HG02642 (cell line): ENCODE results near the gene SSX3.
"Not testable (repeated sequence)": the region's sequence is repeated elsewhere in the genome, so short reads cannot be mapped to it uniquely, and the experiment has no call there.

Experiments
- ATAC-seq: cut with Tn5 transposase; IDR thresholded peaks from one replicate; pipeline ENCODE4 v1.9.1; 2021; ENCODE audit warnings: mild to moderate bottlenecking; ENCODE audit not compliant: unreplicated experiment, poor library complexity

Gene SSX3, protein sequence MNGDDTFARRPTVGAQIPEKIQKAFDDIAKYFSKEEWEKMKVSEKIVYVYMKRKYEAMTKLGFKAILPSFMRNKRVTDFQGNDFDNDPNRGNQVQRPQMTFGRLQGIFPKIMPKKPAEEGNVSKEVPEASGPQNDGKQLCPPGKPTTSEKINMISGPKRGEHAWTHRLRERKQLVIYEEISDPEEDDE

GRCh38 chrX:48356315-48357094, at the start of gene SSX3:
Gene SSX3 (minus strand): TSS chrX:48356703. CDS start chrX:48355249, 1,454 bp downstream.
- not testable (repeated sequence) for ATAC-seq

DNA sequence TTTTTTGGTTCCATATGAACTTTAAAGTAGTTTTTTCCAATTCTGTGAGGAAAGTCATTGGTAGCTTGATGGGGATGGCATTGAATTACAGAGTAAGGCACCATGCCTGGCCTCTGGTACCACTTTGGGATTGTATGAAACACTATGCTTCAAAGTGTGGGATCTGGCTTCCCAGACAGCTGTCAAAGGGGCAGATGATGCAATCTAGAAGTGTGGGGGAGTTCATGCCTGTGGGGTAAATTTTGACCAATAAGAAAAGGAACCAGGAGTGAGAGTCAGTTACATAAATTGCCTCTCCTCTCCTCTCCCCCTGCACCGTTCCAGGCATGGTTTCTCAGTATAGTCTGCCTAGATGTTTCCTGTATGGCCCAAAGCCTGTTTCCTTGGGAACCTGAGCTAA, 41.3 kb upstream of the SSX3 start:
- ATAC-seq, result not testable (repeated sequence)

DNA sequence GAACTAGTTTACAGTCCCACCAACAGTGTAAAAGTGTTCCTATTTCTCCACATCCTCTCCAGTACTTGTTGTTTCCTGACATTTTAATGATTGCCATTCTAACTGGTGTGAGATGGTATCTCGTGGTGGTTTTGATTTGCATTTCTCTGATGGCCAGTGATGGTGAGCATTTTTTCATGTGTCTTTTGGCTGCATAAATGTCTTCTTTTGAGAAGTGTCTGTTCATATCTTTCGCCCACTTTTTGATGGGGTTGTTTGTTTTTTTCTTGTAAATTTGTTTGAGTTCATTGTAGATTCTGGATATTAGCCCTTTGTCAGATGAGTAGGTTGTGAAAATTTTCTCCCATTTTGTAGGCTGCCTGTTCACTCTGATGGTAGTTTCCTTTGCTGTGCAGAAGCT, 40.4 kb upstream of the SSX3 start:
- not testable (repeated sequence) for ATAC-seq

DNA sequence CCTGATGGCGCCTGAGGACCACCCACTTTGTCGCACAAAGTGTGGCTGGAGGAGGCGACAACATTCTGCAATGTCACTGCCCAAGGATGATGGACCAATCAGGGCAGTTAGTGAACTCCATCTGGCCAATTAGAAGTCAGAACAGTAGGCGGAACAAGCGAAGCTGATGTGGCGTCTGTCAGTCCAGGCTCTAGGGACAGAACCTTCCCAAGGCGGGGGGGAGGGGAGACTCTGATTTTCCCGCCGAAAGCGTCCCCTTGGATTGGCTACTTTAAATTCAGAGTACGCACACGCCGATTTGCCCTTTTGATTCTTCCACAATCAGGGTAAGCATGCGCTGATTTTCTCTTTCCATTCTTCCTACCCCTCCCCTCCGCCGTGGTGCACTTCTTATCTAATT, 26.7 kb upstream of the SSX3 start, which contains the start of gene SSX4:
Gene SSX4, plus strand, starts transcription at position 301 of the 400 bp plus-strand sequence. CDS start 515 bp downstream, outside the sequence.
- not testable (repeated sequence) for ATAC-seq

DNA sequence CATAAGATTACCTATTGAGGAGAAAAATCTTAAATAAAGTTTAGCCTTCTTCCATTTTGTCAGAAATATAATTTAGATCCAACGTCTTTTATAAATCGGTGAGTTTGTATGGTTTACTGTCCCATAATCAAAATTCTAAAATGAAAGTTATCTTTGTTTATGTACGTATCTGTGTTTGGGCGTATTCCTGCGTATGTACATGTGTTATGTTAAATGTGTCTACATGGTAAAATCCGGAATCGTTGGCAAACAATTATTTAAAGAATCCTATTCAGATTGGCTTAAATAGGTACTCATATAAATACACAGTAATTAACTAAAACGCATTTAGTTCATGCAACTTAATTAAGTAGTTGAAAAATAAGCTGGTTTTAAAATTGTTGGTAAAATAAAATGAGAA, 13.9 kb upstream of the SSX3 start:
- ATAC-seq, result not testable (repeated sequence)

DNA sequence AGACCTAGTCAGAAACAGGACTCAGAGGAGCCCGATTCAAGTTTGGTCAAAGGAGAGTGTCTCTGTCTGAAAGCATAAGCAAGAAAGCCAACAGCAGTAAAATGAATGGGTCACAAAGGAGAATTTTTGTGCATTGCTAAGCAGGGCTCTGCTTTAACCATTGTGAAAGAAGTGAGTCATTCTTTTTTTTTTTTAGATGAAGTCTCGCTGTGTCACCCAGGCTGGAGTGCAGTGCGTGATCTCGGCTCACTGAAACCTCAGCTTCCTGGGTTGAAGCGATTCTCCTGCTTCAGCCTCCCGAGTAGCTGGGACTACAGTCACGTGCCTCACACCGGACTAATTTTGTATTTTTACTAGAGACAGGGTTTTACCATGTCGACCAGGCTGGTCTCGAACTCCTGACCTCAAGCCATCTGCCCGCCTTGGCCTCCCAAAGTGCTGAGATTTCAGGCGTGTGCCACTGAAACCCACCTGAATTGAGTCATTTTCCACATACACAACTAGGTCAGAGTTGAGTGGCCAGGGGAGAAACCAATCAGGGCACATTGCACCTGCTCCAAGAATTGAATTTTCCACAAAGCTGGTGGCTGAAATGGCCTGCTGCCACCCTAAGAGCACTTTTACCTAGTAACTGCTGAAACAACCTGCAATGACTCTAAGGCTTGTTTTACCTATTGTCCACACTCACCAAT, 11.4 kb upstream of the SSX3 start:
- ATAC-seq, result not testable (repeated sequence)

DNA sequence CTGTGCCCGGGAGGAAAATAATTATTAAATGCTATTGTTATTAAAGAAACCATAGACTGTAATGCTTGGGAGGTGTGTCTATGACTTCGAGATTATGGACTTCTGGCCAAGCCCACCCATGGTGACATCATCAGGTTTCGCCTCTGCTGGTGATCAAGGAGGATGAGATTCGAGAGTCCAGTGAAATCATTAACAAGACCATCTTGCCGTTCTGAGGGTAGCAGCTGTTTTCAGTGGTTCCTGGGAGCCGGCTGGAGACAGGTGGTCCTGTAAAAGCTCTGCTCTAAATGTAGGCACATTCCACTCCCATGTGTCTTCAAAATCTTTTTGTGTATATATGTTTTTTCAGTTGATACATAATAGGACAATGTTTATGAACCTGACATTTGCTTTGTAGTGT, 2.8 kb upstream of the SSX3 start:
- not testable (repeated sequence) for ATAC-seq

DNA sequence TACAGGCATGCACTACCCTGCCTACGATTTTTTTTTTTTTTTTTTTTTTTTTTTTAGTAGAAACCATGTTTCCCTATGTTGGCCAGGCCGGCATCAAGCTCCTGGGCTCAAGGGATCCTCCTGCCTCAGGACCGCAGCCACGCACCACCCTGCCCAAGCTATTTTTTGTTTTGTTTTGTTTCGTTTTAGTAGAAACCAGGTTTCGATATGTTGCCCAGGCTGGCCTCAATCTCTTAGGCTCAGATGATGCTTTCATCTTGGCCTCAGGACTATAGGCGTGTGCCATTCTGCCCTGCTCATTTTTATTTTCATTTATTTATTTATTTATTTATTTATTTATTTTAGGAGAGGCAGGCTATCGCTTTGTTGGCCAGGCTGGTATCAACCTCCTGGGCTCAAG, 1.2 kb upstream of the SSX3 start:
- no peak for ATAC-seq

GRCh38 chrX:48346059-48346458, 10.4 kb downstream of the SSX3 start:
- not testable (repeated sequence) for ATAC-seq

DNA sequence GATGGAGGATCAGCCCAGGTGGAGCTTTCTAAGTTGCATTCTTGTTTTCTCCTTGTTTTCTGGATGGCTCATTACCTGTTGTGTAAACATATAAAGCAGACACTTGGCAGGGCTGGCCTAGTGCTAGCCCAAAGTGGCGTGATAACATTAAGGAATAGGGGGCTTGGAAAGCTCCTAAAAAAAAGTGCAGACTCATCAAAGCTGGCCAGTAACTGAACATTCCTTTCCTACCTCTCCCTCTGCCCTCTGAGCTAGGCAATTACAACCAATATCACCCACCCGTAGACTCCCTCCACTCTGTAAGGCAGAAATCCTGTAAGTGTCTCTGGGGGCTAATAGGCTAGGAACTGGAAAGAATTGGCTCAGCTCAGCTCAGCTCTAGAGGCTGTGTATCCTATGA, 42.5 kb downstream of the SSX3 start:
- ATAC-seq, result not testable (repeated sequence)

GRCh38 chrX:48306175-48306574, 50.3 kb downstream of the SSX3 start:
- ATAC-seq, result no peak
